GM23248 (cell line): ENCODE results near the gene DNAJC12. TPM values are rescaled to one million over a fixed set of nuclear protein-coding genes. Genes with fewer than 3 reads are reported as not detected.

Experiments used
- DNase-seq: peaks from one replicate; pipeline ENCODE4 v3.0.0-alpha.2; 2015
- H2AFZ ChIP-seq: fragments of 200-600 bp; sonication (generic); 2 replicates; pipeline ENCODE4 v1.6.1; 2016; ENCODE audit warnings: antibody characterized with exemption
- H3F3A ChIP-seq: fragments of 200-600 bp; sonication (generic); 2 replicates; pipeline ENCODE4 v1.6.1; 2016; ENCODE audit warnings: mild to moderate bottlenecking, antibody characterized with exemption, mixed run types; ENCODE audit not compliant: insufficient read depth
- H3K27ac ChIP-seq: fragments of 200-600 bp; sonication (generic); 2 replicates; pipeline ENCODE4 v1.5.1; 2016; ENCODE audit warnings: mild to moderate bottlenecking
- H3K27me3 ChIP-seq: fragments of 200-600 bp; sonication (generic); replicated peaks from 2 replicates; pipeline ENCODE4 v1.6.1; 2016; ENCODE audit warnings: mild to moderate bottlenecking; ENCODE audit not compliant: insufficient read depth
- H3K36me3 ChIP-seq: fragments of 200-600 bp; sonication (generic); 2 replicates; pipeline ENCODE4 v1.6.1; 2016; ENCODE audit warnings: low read depth, mild to moderate bottlenecking
- H3K4me1 ChIP-seq: fragments of 200-600 bp; sonication (generic); 2 replicates; pipeline ENCODE4 v1.6.1; 2016; ENCODE audit warnings: mild to moderate bottlenecking; ENCODE audit not compliant: insufficient read depth
- H3K4me2 ChIP-seq: fragments of 200-600 bp; sonication (generic); one replicate; pipeline ENCODE4 v1.6.1; 2016; ENCODE audit warnings: mild to moderate bottlenecking; ENCODE audit not compliant: unreplicated experiment
- H3K4me3 ChIP-seq: fragments of 200-600 bp; sonication (generic); 2 replicates; pipeline ENCODE4 v1.5.1; 2016; ENCODE audit warnings: mild to moderate bottlenecking
- H3K79me2 ChIP-seq: fragments of 200-600 bp; sonication (generic); 2 replicates; pipeline ENCODE4 v1.6.1; 2016; ENCODE audit warnings: mild to moderate bottlenecking; ENCODE audit not compliant: insufficient read depth
- H3K9ac ChIP-seq: fragments of 200-600 bp; sonication (generic); 2 replicates; pipeline ENCODE4 v1.6.1; 2016; ENCODE audit warnings: mild to moderate bottlenecking
- H3K9me2 ChIP-seq: fragments of 200-600 bp; sonication (generic); 2 replicates; pipeline ENCODE4 v1.6.1; 2016; ENCODE audit warnings: mixed run types, mild to moderate bottlenecking, moderate library complexity; ENCODE audit not compliant: insufficient read depth
- H3K9me3 ChIP-seq: fragments of 200-600 bp; sonication (generic); one replicate; pipeline ENCODE4 v1.6.1; 2017; ENCODE audit warnings: low read depth
- H4K20me1 ChIP-seq: fragments of 200-600 bp; sonication (generic); 2 replicates; pipeline ENCODE4 v1.6.0; 2016; ENCODE audit not compliant: insufficient read depth
- EZH2 ChIP-seq: fragments of 200-600 bp; sonication (generic); IDR thresholded peaks from 2 replicates; pipeline ENCODE4 v1.6.1; 2018; ENCODE audit warnings: antibody characterized with exemption, mild to moderate bottlenecking; ENCODE audit not compliant: insufficient read depth, poor library complexity, severe bottlenecking
- EZH2phosphoT487 ChIP-seq: fragments of 200-600 bp; sonication (generic); IDR thresholded peaks from 2 replicates; pipeline ENCODE4 v1.6.1; 2018; ENCODE audit warnings: antibody characterized with exemption, moderate library complexity, mild to moderate bottlenecking, low read depth; ENCODE audit not compliant: insufficient read depth
- WGBS, 2 experiments: methylation state at CpG; one replicate each; pipeline ENCODE4 v1.1.6; 2015 to 2017; ENCODE audit warnings: low lambda C conversion rate in 2 of 2, low coverage in 1 of 2; ENCODE audit errors: missing lambda C conversion rate in 2 of 2; 5-methylcytosine and 5-hydroxymethylcytosine counted together
- in situ Hi-C: fragments of 300-500 bp; cut with MboI; formaldehyde crosslinking; loops from 2 replicates; pipeline ENCODE4 v1.15.0; 2020
- polyA plus RNA-seq: library from polyadenylated mRNA; unstranded; fragments of >200 nt; fragmentation: Nextera tagmentation; extraction: Ambion mirVana; gene quantifications from 2 replicates; pipeline ENCODE4 v1.2.1, GENCODE V29; 2016
- total RNA-seq: library from RNA; depleted of rRNA; stranded (reverse); fragments of >200 nt; shearing (Covaris generic); gene quantifications from 2 replicates; pipeline ENCODE4 v1.2.3, GENCODE V29; 2014

Gene DNAJC12
- total and polyA plus RNA-seq, 2 experiments from 2014 or later = 0.76 to 1.2 TPM

- no peak overlapping the region for H2AFZ ChIP-seq
- WGBS, 2 experiments = 36 to 45% methylated on average over 1 of the region's 1 CpG
- peaks cover 15% of the 10 kb centered on the region; the same call in 1 of the 2 replicates for H3K27me3 ChIP-seq
- no peak overlapping the region for H3K9ac ChIP-seq
- no peaks in the 10 kb centered on the region for H3K36me3 ChIP-seq
- H3K4me3 ChIP-seq = no peak overlapping the region
- no peaks in the 10 kb centered on the region for H3K79me2 ChIP-seq
- no peaks in the 10 kb centered on the region for H3K9me3 ChIP-seq
- no peaks in the 10 kb centered on the region for H4K20me1 ChIP-seq
- H3K4me1 ChIP-seq = no peaks in the 10 kb centered on the region
- no peak for TF ChIP-seq EZH2
- TF ChIP-seq EZH2phosphoT487 = no peak
- in situ Hi-C loops = no loop called here
- H3K9me2 ChIP-seq = no peaks in the 10 kb centered on the region
- no peak overlapping the region for H3K27ac ChIP-seq
- H3F3A ChIP-seq = 0 out of 2 replicates have a peak, but pooled peaks cover 6% of the 10 kb centered on the region
- H3K4me2 ChIP-seq = no peak overlapping the region
- DNase-seq = no peak
Observed at GRCh38 chr10:67772151-67772550, 65.8 kb downstream of the DNAJC12 start.

- Histone ChIP-seq H3K79me2 (no peaks in the 10 kb centered on the region), H2AFZ (no peak overlapping the region), H3K4me1 (no peaks in the 10 kb centered on the region), H3F3A (0 out of 2 replicates have a peak, but pooled peaks cover 6% of the 10 kb centered on the region), H3K9ac (no peak overlapping the region), H3K36me3 (no peaks in the 10 kb centered on the region), H3K4me2 (no peak overlapping the region), H4K20me1 (no peaks in the 10 kb centered on the region), H3K4me3 (no peak overlapping the region), H3K27ac (no peak overlapping the region), H3K9me3 (no peaks in the 10 kb centered on the region), H3K9me2 (no peaks in the 10 kb centered on the region), H3K27me3 (peaks cover 15% of the 10 kb centered on the region; the same call in 1 of the 2 replicates)
- TF ChIP-seq EZH2 (no peak), EZH2phosphoT487 (no peak)
- in situ Hi-C loops = no loop called here
- no peak for DNase-seq
- WGBS, 2 experiments = 12 to 25% methylated on average over 3 of the region's 3 CpGs
Observed at GRCh38 chr10:67771200-67771599, 66.8 kb downstream of the DNAJC12 start.

- no peaks in the 10 kb centered on the region for H3K9me3 ChIP-seq
- no peak overlapping the region for H3K9ac ChIP-seq
- H4K20me1 ChIP-seq = no peaks in the 10 kb centered on the region
- DNase-seq = no peak
- H3K4me3 ChIP-seq = no peak overlapping the region
- H3K4me1 ChIP-seq = no peaks in the 10 kb centered on the region
- H2AFZ ChIP-seq = no peak overlapping the region
- no peak overlapping the region for H3K4me2 ChIP-seq
- peaks cover 7% of the 10 kb centered on the region for H3F3A ChIP-seq
- no peak overlapping the region for H3K27ac ChIP-seq
- in situ Hi-C loops = no loop called here
- no peaks in the 10 kb centered on the region for H3K36me3 ChIP-seq
- H3K27me3 ChIP-seq = peaks cover 15% of the 10 kb centered on the region; the same call in 1 of the 2 replicates
- TF ChIP-seq EZH2 = no peak
- no peak for TF ChIP-seq EZH2phosphoT487
- H3K79me2 ChIP-seq = no peaks in the 10 kb centered on the region
- H3K9me2 ChIP-seq = no peaks in the 10 kb centered on the region
Observed at GRCh38 chr10:67770537-67770936, 67.5 kb downstream of the DNAJC12 start.

GRCh38 chr10:67767244-67767643 is 70.7 kb downstream of the DNAJC12 start:
- in situ Hi-C loops = no loop called here
- WGBS, 2 experiments = 59 to 66% methylated on average over 2 of the region's 2 CpGs
- Histone ChIP-seq H3K27me3 (peaks cover 15% of the 10 kb centered on the region; the same call in 1 of the 2 replicates), H3K9ac (no peak overlapping the region), H3F3A (peaks cover 9% of the 10 kb centered on the region), H3K27ac (no peak overlapping the region), H3K79me2 (no peaks in the 10 kb centered on the region), H3K36me3 (no peaks in the 10 kb centered on the region), H3K9me2 (no peaks in the 10 kb centered on the region), H3K4me1 (no peaks in the 10 kb centered on the region), H2AFZ (no peak overlapping the region), H3K9me3 (no peaks in the 10 kb centered on the region), H3K4me3 (no peak overlapping the region), H3K4me2 (no peak overlapping the region), H4K20me1 (no peaks in the 10 kb centered on the region)
- no peak for DNase-seq
- TF ChIP-seq EZH2phosphoT487 (no peak), EZH2 (no peak)
